ENCODE data around the gene CYTH1. TPM values are rescaled to one million over a fixed set of nuclear protein-coding genes. Genes with fewer than 3 reads are reported as not detected.

CYTH1 gene
- total RNA-seq, 2 donors from 2014 or later = 23.1 to 27.4 TPM

DNA sequence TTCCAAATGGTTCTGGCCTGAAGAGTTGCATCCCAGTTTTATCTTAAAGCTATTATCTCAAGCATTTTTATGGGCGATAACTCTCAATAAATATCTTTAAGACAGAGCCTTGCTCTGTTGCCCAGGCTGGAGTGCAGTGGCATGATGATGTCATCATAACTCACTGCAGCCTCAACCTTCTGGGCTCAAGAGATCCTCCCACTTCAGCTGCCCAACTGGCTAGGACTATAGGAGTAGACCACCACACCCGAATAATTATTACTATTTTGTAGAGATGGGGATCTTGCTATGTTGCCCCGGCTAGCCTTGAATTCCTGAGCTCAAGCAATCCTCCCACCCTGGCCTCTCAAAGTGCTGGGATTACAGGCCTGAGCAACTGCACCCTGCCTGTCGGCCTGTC lies 26.1 kb upstream of the CYTH1 start:
- Mint-ChIP-seq H3K9me3 (no peaks in the 10 kb centered on the region), H3K27me3 (ENCODE audit: insufficient read depth) (no peaks in the 10 kb centered on the region), H3K27ac (no peak overlapping the region), H3K36me3 (ENCODE audit: low read depth) (peaks cover 75% of the 10 kb centered on the region), H3K4me3 (no peak overlapping the region), H3K4me1 (no peaks in the 10 kb centered on the region)
- Histone ChIP-seq H3K36me3 (ENCODE audit: control insufficient read depth, insufficient read depth, low read length) (peaks cover 84% of the 10 kb centered on the region), H3K4me3 (ENCODE audit: low read length) (no peak overlapping the region), H3K27ac (ENCODE audit: low read depth, low read length) (no peak overlapping the region), H3K9ac (ENCODE audit: extremely low read depth, low read length, poor library complexity, severe bottlenecking) (no peak overlapping the region), H3K27me3 (ENCODE audit: control insufficient read depth, insufficient read depth, low read length, poor library complexity, severe bottlenecking) (no peaks in the 10 kb centered on the region), H3K9me3 (ENCODE audit: control insufficient read depth, low read length) (no peaks in the 10 kb centered on the region), H3K4me1 (ENCODE audit: control insufficient read depth, insufficient read depth, low read length) (no peaks in the 10 kb centered on the region)
- 85 to 100% methylated on average over 1 of the region's 4 CpGs for WGBS, 2 experiments (ENCODE audit: insufficient coverage in 1 of 2, insufficient read length in 1 of 2)
- TF ChIP-seq, protein P1, sequence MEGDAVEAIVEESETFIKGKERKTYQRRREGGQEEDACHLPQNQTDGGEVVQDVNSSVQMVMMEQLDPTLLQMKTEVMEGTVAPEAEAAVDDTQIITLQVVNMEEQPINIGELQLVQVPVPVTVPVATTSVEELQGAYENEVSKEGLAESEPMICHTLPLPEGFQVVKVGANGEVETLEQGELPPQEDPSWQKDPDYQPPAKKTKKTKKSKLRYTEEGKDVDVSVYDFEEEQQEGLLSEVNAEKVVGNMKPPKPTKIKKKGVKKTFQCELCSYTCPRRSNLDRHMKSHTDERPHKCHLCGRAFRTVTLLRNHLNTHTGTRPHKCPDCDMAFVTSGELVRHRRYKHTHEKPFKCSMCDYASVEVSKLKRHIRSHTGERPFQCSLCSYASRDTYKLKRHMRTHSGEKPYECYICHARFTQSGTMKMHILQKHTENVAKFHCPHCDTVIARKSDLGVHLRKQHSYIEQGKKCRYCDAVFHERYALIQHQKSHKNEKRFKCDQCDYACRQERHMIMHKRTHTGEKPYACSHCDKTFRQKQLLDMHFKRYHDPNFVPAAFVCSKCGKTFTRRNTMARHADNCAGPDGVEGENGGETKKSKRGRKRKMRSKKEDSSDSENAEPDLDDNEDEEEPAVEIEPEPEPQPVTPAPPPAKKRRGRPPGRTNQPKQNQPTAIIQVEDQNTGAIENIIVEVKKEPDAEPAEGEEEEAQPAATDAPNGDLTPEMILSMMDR (conservative IDR thresholded peaks at IDR 0.05) = no peak
- DNase-seq = no peak

DNA sequence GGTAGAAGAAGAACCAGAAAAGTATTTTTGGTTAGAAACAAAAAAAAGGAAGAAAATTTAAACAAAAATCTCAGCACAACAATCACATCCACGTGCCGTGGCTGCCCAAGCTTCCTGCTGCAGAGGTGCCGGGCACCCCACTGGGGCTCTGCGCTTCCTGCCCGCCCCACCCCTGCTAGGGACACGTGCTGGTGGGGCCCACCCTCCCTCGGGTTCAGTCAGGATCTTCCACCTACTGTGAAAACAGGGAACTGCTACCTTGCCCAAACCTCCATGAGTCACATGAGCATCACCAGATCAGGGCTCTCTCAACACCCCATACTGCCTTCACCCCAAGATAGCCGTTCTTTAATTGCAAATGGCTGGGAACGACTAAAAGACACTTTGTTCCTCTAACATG lies 24.4 kb upstream of the CYTH1 start:
- H3K9me3 ChIP-seq (ENCODE audit: control insufficient read depth, low read length) = no peaks in the 10 kb centered on the region
- no peaks in the 10 kb centered on the region for H3K27me3 Mint-ChIP-seq (ENCODE audit: insufficient read depth)
- H3K36me3 Mint-ChIP-seq (ENCODE audit: low read depth) = peaks cover 74% of the 10 kb centered on the region
- no peak overlapping the region for H3K9ac ChIP-seq (ENCODE audit: extremely low read depth, low read length, poor library complexity, severe bottlenecking)
- no peaks in the 10 kb centered on the region for H3K9me3 Mint-ChIP-seq
- H3K36me3 ChIP-seq (ENCODE audit: control insufficient read depth, insufficient read depth, low read length) = peaks cover 80% of the 10 kb centered on the region
- H3K27ac ChIP-seq (ENCODE audit: low read depth, low read length) = no peak overlapping the region
- peak overlapping the region; percentile 76 for H3K27ac Mint-ChIP-seq
- no peak overlapping the region for H3K4me3 ChIP-seq (ENCODE audit: low read length)
- no peaks in the 10 kb centered on the region for H3K27me3 ChIP-seq (ENCODE audit: control insufficient read depth, insufficient read depth, low read length, poor library complexity, severe bottlenecking)
- WGBS, 2 experiments (ENCODE audit: insufficient coverage in 1 of 2, insufficient read length in 1 of 2) = 91 to 92% methylated on average over 6 to 9 of the region's 9 CpGs
- TF ChIP-seq, protein P1 (conservative IDR thresholded peaks at IDR 0.05) = no peak
- H3K4me3 Mint-ChIP-seq = no peak overlapping the region
- no peak for DNase-seq
- no peaks in the 10 kb centered on the region for H3K4me1 ChIP-seq (ENCODE audit: control insufficient read depth, insufficient read depth, low read length)
- no peaks in the 10 kb centered on the region for H3K4me1 Mint-ChIP-seq

DNA sequence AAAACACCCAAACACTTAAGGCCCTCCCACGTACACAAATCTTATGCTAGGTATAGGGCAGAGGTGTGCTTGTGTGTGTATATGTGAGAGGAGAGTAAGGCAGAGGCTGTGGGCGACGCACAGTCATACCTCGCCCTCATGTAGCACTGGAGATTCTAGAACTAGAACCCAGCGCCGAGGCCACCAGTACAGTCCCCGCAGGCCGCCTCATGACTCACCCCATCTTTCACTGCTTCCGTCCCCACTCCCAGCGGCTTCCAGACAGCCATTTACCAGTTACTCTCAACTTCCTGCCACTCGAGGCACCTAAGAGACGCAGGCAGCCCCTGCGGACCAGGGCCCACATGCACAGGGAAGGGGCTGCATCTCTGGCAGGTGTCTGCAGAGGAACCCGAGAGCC lies 23.2 kb upstream of the CYTH1 start:
- H3K36me3 ChIP-seq (ENCODE audit: control insufficient read depth, insufficient read depth, low read length) = peaks cover 68% of the 10 kb centered on the region
- Mint-ChIP-seq H3K36me3 (ENCODE audit: low read depth) (peaks cover 70% of the 10 kb centered on the region), H3K27ac (peak overlapping the region; percentile 76), H3K9me3 (no peaks in the 10 kb centered on the region), H3K4me1 (no peaks in the 10 kb centered on the region), H3K27me3 (ENCODE audit: insufficient read depth) (no peaks in the 10 kb centered on the region), H3K4me3 (no peak overlapping the region)
- no peak overlapping the region for H3K4me3 ChIP-seq (ENCODE audit: low read length)
- no peaks in the 10 kb centered on the region for H3K27me3 ChIP-seq (ENCODE audit: control insufficient read depth, insufficient read depth, low read length, poor library complexity, severe bottlenecking)
- no peak for DNase-seq
- 93 to 96% methylated on average over 10 to 14 of the region's 14 CpGs for whole genome bisulfite sequencing, 2 experiments (ENCODE audit: insufficient coverage in 1 of 2, insufficient read length in 1 of 2)
- TF ChIP-seq, protein P1 (conservative IDR thresholded peaks at IDR 0.05) = no peak
- no peaks in the 10 kb centered on the region for H3K9me3 ChIP-seq (ENCODE audit: control insufficient read depth, low read length)
- no peak overlapping the region for H3K27ac ChIP-seq (ENCODE audit: low read depth, low read length)
- H3K4me1 ChIP-seq (ENCODE audit: control insufficient read depth, insufficient read depth, low read length) = no peaks in the 10 kb centered on the region
- H3K9ac ChIP-seq (ENCODE audit: extremely low read depth, low read length, poor library complexity, severe bottlenecking) = no peak overlapping the region

All from endodermal cell (in vitro differentiated cells).